SK-N-MC (cell line): ENCODE results near the gene DNLZ.

Experiments used
- EZH2 ChIP-seq: fragments of 200-600 bp; sonication (generic); IDR thresholded peaks from one replicate; pipeline ENCODE4 v1.6.1; 2017; ENCODE audit warnings: antibody characterized with exemption
- FOXP2 ChIP-seq: optimal IDR thresholded peaks from 2 replicates; pipeline ENCODE3; 2011; ENCODE audit warnings: mild to moderate bottlenecking, moderate library complexity; ENCODE audit not compliant: insufficient read depth; ENCODE audit errors: extremely low read length, control extremely low read depth
- POLR2AphosphoS5 ChIP-seq: IDR thresholded peaks from 2 replicates; pipeline ENCODE4 v1.6.1; 2012; ENCODE audit warnings: mild to moderate bottlenecking, low read depth, low read length, borderline replicate concordance

DNA sequence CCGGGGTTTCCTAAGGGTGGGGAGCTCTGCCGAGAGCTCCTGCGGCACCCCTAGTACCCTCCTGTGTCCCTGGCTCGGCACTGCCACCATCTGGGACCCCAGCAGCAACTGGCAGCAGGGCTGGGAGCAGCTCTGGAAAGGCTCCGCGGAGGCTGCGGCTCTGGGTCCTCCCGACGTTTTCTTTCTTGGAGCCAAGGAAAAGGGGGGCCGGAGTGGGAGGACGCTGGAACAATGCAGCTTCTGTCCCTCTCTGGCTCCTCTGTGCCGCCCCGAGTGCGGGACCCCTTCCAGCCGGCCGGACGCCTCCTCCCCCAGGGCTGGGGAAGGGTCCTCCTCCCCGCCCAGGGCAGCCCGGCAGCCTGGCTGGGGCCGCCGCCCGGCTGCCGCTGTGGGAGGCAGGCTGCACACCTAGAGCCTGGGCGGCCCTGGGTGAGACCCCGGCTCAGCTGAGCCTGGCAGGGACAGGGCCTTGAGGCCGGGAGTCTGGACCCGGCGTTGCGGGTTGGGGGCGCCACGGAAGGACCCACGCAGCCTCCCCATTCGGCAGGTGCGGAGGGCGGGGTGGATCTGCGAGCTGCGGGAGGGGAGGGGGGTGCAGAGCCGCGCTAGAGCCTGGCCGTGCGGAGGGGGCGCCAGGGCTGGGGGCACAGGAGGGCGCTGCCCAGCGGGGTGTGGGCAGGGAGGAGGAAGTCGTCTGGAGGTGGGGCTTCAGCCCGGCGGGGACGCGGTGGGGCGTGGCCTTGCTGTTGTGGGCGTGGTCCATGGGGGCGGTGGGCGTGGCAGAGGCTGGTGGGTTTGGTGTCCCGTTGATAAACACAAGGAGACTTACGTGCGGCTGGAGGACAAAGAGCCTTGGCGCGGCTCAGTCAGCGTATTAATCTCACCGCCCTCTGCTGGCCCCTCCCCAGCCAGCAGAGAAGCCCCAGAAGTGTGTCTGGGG, 21.1 kb downstream of the DNLZ start:
- TF ChIP-seq EZH2, result no peak
- TF ChIP-seq POLR2AphosphoS5, result no peak; the same call in 1 of the 2 replicates
- no peak for TF ChIP-seq FOXP2
